Kidney capillary endothelial cell (primary cell): ENCODE measurements around the gene FBN1.

Experiments used
- DNase-seq: peaks from one replicate; pipeline ENCODE4 v3.0.0-alpha.2; 2018; ENCODE audit warnings: low spot score

The FBN1 gene

GRCh38 chr15:48426941-48427340 lies 218.6 kb downstream of the FBN1 start:
- DNase-seq, result no peak

DNA sequence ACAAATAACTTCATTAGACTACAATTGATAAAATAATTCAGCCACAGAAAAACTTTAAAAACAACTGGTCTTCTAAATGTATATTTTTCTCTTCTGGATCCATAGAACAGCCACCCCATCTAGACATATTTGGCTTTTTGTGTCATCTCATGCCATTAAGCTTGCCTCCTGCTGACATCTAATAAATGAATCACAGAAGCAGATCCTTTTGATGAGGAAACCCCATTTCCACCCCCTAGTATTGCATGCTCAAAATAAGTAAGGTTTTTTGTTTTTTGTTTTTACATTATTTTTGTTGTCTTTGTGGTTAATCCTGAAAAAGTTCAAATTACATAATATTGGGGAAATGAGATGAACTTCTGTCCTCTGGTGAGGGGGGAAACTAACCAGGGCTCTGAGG lies 219.5 kb downstream of the FBN1 start:
- no peak for DNase-seq

DNA sequence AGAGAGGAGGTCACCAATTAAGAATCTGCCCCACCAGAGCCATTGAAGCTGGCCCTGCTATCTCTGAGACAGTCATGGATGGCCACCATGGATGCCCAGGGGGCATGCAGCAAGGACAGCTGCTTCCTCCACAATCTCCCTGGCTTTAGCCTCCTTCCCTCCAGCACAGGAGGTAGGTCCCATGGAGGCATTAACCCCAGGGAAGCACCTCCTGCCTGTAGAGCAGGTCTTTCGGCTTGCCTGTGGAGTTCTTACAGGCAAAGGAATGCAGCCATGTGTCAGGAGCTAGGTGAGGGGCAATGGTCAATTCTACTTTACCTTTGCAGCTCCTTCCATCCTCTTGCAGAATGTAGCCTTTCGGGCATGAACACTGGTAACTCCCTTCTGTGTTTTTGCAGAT lies 220.5 kb downstream of the FBN1 start:
- DNase-seq, result no peak

DNA sequence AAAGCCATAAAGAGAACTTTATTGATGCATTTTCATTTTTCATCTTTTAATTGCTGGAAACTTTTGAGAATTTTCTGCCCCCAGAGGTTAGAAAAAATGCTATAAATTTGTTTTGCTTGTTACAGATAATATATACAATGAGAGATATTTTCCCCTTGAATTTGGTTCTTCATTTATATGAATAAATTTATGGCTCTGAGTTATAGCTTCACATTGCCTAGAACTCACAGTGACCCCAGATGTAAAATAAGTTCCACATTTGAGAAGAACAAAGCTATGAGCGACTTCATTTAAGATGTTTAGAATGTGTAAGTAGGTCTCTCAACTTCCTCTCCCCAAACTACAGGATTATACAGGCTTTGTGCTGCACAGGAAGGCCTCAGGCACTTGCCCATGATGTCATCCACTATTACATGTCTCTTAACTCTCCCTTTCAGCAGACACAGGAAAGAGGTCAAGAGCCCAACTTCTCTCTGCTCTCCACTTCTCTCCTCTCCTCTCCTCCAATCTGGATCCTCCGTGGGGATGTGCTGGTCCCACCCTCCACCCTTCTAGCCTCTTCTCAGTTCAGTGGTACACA lies 221.5 kb downstream of the FBN1 start:
- peak; percentile 40 for DNase-seq

- DNase-seq, result no peak
Observed at GRCh38 chr15:48423342-48423741, 222.2 kb downstream of the FBN1 start.

GRCh38 chr15:48422401-48422800 lies 223.1 kb downstream of the FBN1 start:
- no peak for DNase-seq

DNA sequence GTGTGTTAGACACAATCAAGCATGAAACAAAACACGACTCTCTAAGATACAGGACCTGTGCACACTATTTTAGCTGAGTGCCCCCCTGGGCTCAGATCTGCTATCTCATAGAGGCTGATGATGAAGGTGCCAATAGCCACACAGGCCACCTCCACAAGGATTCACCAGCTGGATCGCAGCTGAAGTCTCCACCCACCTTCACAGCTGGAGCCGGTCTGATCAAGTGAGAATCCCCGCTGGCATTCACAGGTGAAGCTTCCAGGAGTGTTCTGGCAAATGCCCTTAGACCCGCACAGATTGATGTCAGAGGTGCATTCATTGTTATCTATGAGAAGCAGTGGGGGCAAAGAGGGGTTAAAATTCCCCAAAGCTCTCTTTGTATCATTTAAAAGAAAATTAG lies 224.1 kb downstream of the FBN1 start:
- DNase-seq, result no peak

DNA sequence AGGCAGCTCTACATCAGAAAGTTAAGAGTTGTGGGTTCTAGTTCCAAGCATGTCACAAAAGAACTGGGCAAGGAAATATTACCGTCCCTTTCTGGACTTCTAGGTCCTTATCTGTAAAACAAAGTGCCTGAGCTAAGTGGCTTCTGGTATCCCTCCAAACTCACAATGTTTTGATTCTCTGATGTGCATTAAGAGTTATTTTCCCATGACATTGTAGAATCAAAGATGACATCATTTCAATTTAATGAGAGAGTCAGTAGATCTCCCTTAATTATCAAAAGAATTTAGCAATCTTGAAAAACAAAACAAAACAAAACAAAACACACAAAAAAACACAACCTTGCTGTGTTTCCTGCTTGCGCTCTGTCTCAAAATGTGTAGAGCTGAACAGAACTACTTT lies 225.6 kb downstream of the FBN1 start:
- DNase-seq, result no peak

DNA sequence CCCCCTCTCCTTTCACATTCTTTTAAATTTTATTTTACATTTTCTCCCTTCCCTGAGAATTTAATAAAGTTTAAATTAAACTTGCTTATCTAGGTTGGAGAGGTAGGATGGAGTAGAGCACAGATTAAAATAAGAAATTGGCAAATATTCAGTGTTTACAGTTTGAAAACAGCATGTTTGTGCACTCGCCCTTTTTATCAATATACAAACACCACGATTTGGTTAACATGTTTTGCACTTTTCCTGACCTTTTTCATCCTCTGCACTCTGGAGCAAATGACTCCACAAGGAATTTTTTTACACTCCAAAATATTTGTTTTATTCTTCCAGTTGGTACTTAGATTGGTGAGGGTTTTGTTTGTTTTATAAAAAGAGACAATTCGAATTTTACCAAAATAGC lies 227.2 kb downstream of the FBN1 start:
- DNase-seq, result no peak

DNA sequence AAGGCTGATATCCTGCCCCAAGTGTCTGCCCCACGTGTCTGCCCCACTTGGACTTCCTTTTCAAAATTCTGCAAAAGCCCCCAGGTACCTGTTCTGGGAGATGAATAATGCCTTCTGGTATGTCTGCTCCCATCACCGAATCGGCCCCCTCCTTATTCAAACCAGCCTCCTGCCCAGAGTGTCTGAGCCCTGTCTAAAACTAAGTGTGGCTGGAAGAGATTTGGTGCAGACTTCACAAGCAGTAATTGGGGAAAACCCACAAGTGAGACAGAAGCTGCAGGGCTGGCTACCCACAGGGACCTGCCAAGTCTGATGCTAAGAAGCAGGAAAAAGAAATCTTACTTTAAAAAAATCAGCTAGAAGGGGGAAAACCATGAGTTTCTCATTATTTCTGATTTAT lies 229.2 kb downstream of the FBN1 start:
- no peak for DNase-seq

DNA sequence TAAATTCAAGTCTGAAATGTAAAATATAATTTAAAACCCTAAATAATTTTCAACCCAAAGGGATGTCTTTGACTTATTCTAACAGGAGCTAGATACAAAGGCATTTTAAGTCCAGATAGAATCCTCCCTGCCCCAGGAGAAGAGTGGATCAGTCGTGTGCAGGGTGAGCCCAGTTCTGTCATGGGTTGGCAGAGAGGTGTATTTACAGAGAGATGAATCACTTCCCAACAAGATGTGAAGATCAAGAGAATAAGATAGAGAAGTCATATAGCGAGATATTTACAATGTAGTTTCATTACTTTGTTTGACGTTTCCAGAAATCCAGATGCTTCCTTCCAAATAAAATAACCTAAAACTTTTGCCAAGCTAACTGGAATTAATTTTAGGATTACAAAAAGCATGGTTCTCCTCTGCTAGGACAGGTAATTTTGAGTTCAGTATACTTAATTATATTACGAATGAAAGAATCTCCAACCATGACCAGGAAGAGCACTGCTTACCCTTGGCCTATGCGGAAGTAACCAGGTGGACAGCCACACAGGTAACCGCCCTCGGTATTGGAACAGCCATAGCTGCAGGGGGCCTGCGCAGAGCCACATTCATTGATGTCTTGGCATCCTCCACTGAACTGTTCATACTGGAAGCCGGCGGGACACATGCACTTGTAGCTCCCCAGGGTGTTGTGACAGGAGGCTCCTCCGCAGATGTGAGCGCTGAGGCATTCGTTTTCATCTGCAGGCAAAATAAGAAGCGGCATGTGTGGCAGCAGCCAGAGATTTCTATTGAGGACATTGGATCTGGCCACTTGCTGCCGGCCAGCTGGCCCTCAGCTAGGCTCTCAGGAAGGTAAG lies 230.2 kb downstream of the FBN1 start:
- DNase-seq, result no peak

DNA sequence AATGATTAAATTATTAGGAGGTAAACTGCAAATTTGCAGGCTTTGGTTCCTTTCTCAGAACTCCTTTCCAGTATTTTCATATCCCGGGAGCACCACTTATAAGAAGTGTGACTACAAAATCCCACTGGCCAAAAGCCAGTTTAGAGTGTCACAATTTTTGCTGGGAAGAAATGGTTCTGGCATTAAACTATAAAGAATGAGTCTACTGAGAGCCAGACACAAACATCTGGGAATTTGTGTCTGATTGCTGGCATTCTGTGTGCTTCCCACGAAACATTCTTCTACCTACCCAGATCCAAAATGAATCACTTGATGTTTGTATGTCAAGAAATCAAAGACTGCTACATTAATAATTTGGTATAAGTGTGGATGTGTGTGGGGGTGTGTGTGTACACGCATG lies 231.5 kb downstream of the FBN1 start:
- no peak for DNase-seq

DNA sequence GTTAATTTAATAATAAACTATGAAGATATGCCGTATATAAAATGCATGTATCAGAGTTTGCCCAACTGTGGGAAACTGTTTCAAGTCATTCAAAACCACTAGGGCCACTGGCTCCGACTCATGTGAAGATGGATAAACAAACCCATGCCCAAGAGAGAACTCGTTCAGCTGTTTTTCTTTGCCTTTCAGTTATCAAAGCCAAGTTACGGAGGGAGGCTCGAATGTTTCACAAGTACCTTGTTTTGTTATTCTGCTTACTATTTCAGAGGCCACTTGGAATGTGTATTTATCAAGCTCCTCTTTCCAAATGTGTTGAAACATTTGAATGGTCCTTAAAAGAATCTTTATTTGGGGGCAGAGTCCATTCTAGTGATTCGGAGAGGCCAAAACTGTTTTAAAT lies 232.2 kb downstream of the FBN1 start:
- no peak for DNase-seq

GRCh38 chr15:48411971-48412591 lies 233.4 kb downstream of the FBN1 start:
- no peak for DNase-seq

GRCh38 chr15:48409623-48410022 lies 235.9 kb downstream of the FBN1 start:
- DNase-seq, result no peak

- no peak for DNase-seq
Observed at GRCh38 chr15:48408327-48408726, 237.2 kb downstream of the FBN1 start.

DNA sequence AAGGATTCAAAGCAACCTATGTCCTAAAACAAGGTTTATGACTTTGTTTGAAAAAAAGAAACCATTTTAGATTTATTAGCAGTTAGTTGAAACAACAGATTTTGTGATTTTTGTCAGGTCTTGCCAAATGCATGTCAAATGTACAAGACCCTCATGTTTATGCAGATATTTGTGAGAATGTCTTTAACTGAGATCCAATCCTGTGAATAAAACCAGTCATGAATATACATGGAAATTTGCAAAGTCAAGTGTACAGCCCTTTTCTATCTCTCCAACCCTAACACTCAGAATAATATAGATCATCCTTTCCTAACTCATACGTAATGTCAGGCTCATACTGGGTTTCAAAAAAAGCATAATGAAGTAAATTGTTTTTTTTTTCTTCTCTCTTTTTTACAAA lies 237.9 kb downstream of the FBN1 start:
- DNase-seq, result no peak

DNA sequence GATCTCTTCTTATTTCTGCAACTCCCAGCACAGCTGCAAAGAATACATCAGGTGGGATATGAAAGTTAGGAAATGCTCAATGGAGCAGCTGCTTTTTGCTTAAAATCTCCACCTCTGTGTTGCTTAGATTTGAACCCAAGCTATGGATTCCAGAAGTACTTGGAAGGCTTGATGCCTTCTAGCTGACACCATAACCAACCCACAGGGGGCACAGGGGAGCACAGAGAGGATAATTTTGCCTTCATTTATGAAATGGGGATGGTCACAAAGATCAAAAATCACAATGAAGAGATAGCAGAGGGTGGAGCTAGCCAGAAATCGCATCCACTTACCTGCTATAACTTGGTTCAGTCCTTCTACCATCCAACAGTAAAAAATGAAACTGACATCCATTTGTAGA lies 238.6 kb downstream of the FBN1 start:
- no peak for DNase-seq

DNA sequence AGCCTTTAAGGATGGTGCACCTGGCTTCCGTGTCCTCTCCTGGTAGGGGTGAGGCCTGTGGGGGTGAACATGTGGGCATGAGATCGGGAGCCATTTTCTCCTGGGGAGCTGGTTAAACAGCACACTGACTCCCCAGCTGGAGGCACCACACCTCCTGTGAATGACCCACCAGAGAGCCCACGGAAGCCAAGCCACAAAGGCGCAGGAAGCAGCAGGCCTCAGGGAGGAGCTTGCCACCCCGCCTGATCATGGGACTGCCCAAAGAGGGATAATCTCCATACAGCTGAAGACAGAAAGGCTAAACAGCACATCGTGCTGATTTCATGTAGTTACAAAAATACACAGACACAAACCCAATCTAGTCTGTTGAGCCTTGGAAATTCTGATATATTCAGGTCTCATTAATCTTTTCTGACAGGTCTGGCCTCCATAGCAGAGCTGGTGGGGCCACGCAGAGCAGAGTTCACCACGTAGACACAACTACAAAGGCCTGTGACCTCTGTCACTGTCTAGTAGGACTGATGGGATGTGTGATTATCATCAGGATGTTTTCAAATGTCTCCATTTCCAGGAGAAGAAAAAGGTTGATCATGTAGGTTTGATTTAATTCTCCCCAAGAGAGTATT lies 239.1 kb downstream of the FBN1 start:
- DNase-seq, result no peak

DNA sequence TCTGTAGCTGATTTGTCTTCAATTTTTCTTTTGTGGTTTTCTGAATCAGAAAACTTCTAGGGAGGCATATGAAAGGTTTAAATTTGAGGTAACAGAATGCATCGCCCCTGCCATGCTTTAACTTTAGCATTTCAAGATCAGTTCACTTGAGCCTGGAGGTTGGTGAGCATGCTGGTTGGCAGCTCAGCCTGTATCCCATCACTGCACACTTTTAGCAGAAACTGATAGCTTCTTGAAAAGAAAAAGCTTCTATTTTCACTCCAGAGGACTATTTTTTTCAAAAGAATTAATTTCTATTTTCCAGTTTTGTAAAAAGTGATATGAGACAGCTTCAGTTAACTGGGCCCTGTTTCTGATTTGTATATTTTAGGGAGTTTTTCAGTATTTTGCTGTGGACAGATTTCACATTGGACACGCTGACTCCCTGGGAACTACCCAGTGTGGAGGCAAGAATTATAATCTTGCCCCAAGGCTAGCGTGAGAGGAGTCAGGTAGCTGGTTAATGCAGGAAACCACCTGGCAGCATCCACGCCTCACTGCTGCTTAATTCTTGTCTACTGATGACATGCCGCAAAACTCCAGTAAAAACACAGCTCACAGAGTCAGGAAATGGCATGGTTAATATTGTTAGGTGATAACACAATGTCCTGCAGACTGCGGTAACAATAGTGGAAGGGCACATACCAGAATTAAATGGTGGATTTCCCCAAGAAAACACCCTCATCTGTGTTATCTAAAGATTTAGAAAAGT lies 242.9 kb downstream of the FBN1 start:
- DNase-seq, result no peak

- DNase-seq, result no peak
Observed at GRCh38 chr15:48400086-48400485, 245.4 kb downstream of the FBN1 start.

GRCh38 chr15:48397841-48398240 lies 247.7 kb downstream of the FBN1 start:
- DNase-seq, result no peak
